Kidney (tissue), 14 donors: Measurements from ENCODE around the gene CRHR1. TPM values are rescaled to one million over a fixed set of nuclear protein-coding genes. Genes with fewer than 3 reads are reported as not detected.

ENCODE experiments used
- DNase-seq, 5 donors: peaks; one replicate each; pipeline ENCODE4 v3.0.0-alpha.2; 2013 to 2020
- FAIRE-seq: peaks from 2 replicates; lab custom pipeline; 2012; peaks lifted over from hg19 to GRCh38; lab: Jason Lieb, UNC
- H3K27ac ChIP-seq, 2 donors: one replicate each; pipeline ENCODE4 v1.7.0; 2013; ENCODE audit warnings: low read depth in 2 of 2, low read length in 2 of 2, inconsistent platforms in 1 of 2
- H3K27me3 ChIP-seq: one replicate; pipeline ENCODE4 v1.7.1; 2013; ENCODE audit warnings: low read length, inconsistent platforms; ENCODE audit not compliant: control insufficient read depth, insufficient read depth
- H3K36me3 ChIP-seq, 3 donors: one replicate each; pipeline versions ENCODE4 v1.7.0 to v1.7.1; 2013; ENCODE audit warnings: low read length in 3 of 3, control low read depth in 1 of 3, inconsistent platforms in 1 of 3; ENCODE audit not compliant: insufficient read depth in 3 of 3, control insufficient read depth in 2 of 3
- H3K4me1 ChIP-seq, 3 donors: one replicate each; pipeline versions ENCODE4 v1.7.0 to v1.7.1; 2013; ENCODE audit warnings: low read length in 3 of 3, inconsistent platforms in 1 of 3, low read depth in 1 of 3; ENCODE audit not compliant: control insufficient read depth in 2 of 3, insufficient read depth in 2 of 3
- H3K4me3 ChIP-seq, 3 donors: one replicate each; pipeline versions ENCODE4 v1.7.0 to v1.8.1; 2013; ENCODE audit warnings: low read length in 3 of 3, control low read depth in 1 of 3, inconsistent platforms in 1 of 3
- H3K9ac ChIP-seq, 3 donors: one replicate each; pipeline versions ENCODE4 v1.7.0 to v1.7.1; 2013; ENCODE audit warnings: low read length in 3 of 3, control low read depth in 1 of 3, inconsistent platforms in 1 of 3
- H3K9me3 ChIP-seq, 3 donors: one replicate each; pipeline versions ENCODE4 v1.7.0 to v1.7.1; 2013; ENCODE audit warnings: low read length in 3 of 3, control low read depth in 1 of 3, inconsistent platforms in 1 of 3; ENCODE audit not compliant: control insufficient read depth in 2 of 3, insufficient read depth in 1 of 3
- CTCF ChIP-seq: IDR thresholded peaks from 3 replicates; pipeline ENCODE4 v1.5.1; 2012; ENCODE audit warnings: mild to moderate bottlenecking, moderate library complexity, borderline replicate concordance; ENCODE audit not compliant: insufficient read depth; ENCODE audit errors: extremely low read depth
- intact Hi-C: fragments of 100-400 bp; cut with DNase I; formaldehyde crosslinking; loops from one replicate; pipeline ENCODE4 v1.11.1; 2022
- polyA plus RNA-seq: library from polyadenylated mRNA; stranded (reverse); fragments of 350-450 nt; fragmentation: Illumina TruSeq; extraction: RNeasy Lipid Tissue Mini Kit (QIAGEN cat#74804); gene quantifications from one replicate; pipeline ENCODE4 v1.2.3, GENCODE V29; 2014; ENCODE audit warnings: low read depth, low replicate concordance; ENCODE audit not compliant: insufficient read depth
- total RNA-seq: library from RNA; stranded (reverse); fragmentation: NEBNext Ultra II Directional; extraction: Animal tissue kit (Norgen Biotek cat#: 25700); gene quantifications from one replicate; pipeline ENCODE4 v1.2.1, GENCODE V29; 2021
- donor health status: control.
- donor health status: control.
- donor health status: control.
- donor health status: control.
- donor health status: control.
- donor health status: DM: yes; HTN: yes; CAD: no.
- donor health status: Normal renal cell carcinoma (clear cell type).

The CRHR1 gene
- total and polyA plus RNA-seq, 2 donors from 2014 or later: not detected

- no peak overlapping the region for H3K27ac ChIP-seq
- no peaks in the 10 kb centered on the region for H3K27me3 ChIP-seq
- no peaks in the 10 kb centered on the region for H3K9me3 ChIP-seq
- H3K36me3 ChIP-seq: no peaks in the 10 kb centered on the region
- TF ChIP-seq CTCF: no peak
- H3K4me1 ChIP-seq: no peaks in the 10 kb centered on the region
- FAIRE-seq (no peak), DNase-seq (peak in 1 of 5 donors; percentile 38)
- H3K9ac ChIP-seq: no peak overlapping the region
- intact Hi-C loops: no loop called here
- no peak overlapping the region for H3K4me3 ChIP-seq
These were observed 57.9 kb downstream of the CRHR1 start for GRCh38 chr17:45841883-45842525.

GRCh38 chr17:45843722-45844121, 59.6 kb downstream of the CRHR1 start:
- Histone ChIP-seq H3K9ac (no peak overlapping the region), H3K27ac (no peak overlapping the region), H3K27me3 (no peaks in the 10 kb centered on the region), H3K36me3 (no peaks in the 10 kb centered on the region), H3K9me3 (no peaks in the 10 kb centered on the region), H3K4me1 (no peaks in the 10 kb centered on the region), H3K4me3 (no peak overlapping the region)
- FAIRE-seq (no peak), DNase-seq (no peak)
- TF ChIP-seq CTCF: no peak
- intact Hi-C loops: no loop called here

- no peaks in the 10 kb centered on the region for H3K36me3 ChIP-seq
- no peak within 1 kb of the TSS for H3K4me3 ChIP-seq
- FAIRE-seq (no peak), DNase-seq (peak in 1 of 5 donors; percentile 57)
- no peaks in the 10 kb centered on the region for H3K27me3 ChIP-seq
- no peak for TF ChIP-seq CTCF
- no peak within 1 kb of the TSS for H3K27ac ChIP-seq
- H3K9ac ChIP-seq: no peak within 1 kb of the TSS
- no peaks in the 10 kb centered on the region for H3K4me1 ChIP-seq
- no peaks in the 10 kb centered on the region for H3K9me3 ChIP-seq
- intact Hi-C loops: no loop called here
These were observed 60.7 kb downstream of the CRHR1 start, which contains the start of gene SPPL2C for GRCh38 chr17:45844695-45845375. Gene SPPL2C, plus strand, starts transcription at chr17:45844881. Its CDS starts 26 bp downstream, at chr17:45844907.
